ENCODE data around the gene HLF. TPM values are rescaled to one million over a fixed set of nuclear protein-coding genes. Genes with fewer than 3 reads are reported as not detected.

HLF gene
- under 1 TPM; 0.30 to 0.48 TPM for total RNA-seq

GRCh38 chr17:55264645-55265298 is at the start of gene HLF:
TSS of gene HLF (plus strand) at chr17:55264960. CDS start at chr17:55265485, 525 bp downstream.

Other genes with a start within 250 kb of the HLF start
- 10 to 100 TPM; 34.4 to 37.6 TPM for gene MMD, start 156.9 kb downstream of the HLF start, total RNA-seq
- not detected for gene SMIM36, start 246.5 kb downstream of the HLF start, total RNA-seq

Measured in activated naive CD4-positive, alpha-beta T cell treated with anti-CD3 and anti-CD28 coated beads, Interleukin-2, amount 10 ng/mL, durations not matched to agents 5 hours and 36 hours (primary cell).